ENCODE data around the gene SCN2B. TPM values are rescaled to one million over a fixed set of nuclear protein-coding genes. Genes with fewer than 3 reads are reported as not detected.
"Not testable (repeated sequence)": the region's sequence is repeated elsewhere in the genome, so short reads cannot be mapped to it uniquely, and the experiment has no call there.

Gene SCN2B
- total RNA-seq, 1 donor from 2014 or later = 0.04 TPM

GRCh38 chr11:118186346-118187107 is 10.1 kb upstream of the SCN2B start:
- Histone ChIP-seq H3K36me3 (ENCODE audit: control insufficient read depth, insufficient read depth, low read length) (no peaks in the 10 kb centered on the region), H3K4me3 (ENCODE audit: low read depth, low read length) (no peak overlapping the region), H3K27me3 (ENCODE audit: control insufficient read depth, insufficient read depth, low read length) (no peaks in the 10 kb centered on the region)
- TF ChIP-seq CTCF (IDR thresholded peaks at IDR 0.05; ENCODE audit: insufficient read depth, low read length, poor library complexity, severe bottlenecking) = no peak
- no peak for DNase-seq (ENCODE audit: low read depth)

- no peak for TF ChIP-seq CTCF (IDR thresholded peaks at IDR 0.05; ENCODE audit: insufficient read depth, low read length, poor library complexity, severe bottlenecking)
- no peak for DNase-seq (ENCODE audit: low read depth)
- H3K4me3 ChIP-seq (ENCODE audit: low read depth, low read length) = no peak overlapping the region
- no peaks in the 10 kb centered on the region for H3K36me3 ChIP-seq (ENCODE audit: control insufficient read depth, insufficient read depth, low read length)
- no peaks in the 10 kb centered on the region for H3K27me3 ChIP-seq (ENCODE audit: control insufficient read depth, insufficient read depth, low read length)
Measured at GRCh38 chr11:118184784-118185579, 8.5 kb upstream of the SCN2B start.

- H3K4me3 ChIP-seq (ENCODE audit: low read depth, low read length); DNase-seq (ENCODE audit: low read depth); H3K36me3 ChIP-seq (ENCODE audit: control insufficient read depth, insufficient read depth, low read length): not testable (repeated sequence)
Measured at GRCh38 chr11:118183691-118184090, 7.3 kb upstream of the SCN2B start.

GRCh38 chr11:118180300-118180703 is 3.9 kb upstream of the SCN2B start:
- no peaks in the 10 kb centered on the region for H3K36me3 ChIP-seq (ENCODE audit: control insufficient read depth, insufficient read depth, low read length)
- peaks cover 4% of the 10 kb centered on the region for H3K27me3 ChIP-seq (ENCODE audit: control insufficient read depth, insufficient read depth, low read length)
- no peak for DNase-seq (ENCODE audit: low read depth)
- TF ChIP-seq CTCF (IDR thresholded peaks at IDR 0.05; ENCODE audit: insufficient read depth, low read length, poor library complexity, severe bottlenecking) = no peak
- no peak overlapping the region for H3K4me3 ChIP-seq (ENCODE audit: low read depth, low read length)

More at GRCh38 chr11:118183691-118184090, 7.3 kb upstream of the SCN2B start:
- H3K27me3 ChIP-seq (ENCODE audit: control insufficient read depth, insufficient read depth, low read length) = not testable (repeated sequence)

- no peak for TF ChIP-seq CTCF (IDR thresholded peaks at IDR 0.05; ENCODE audit: insufficient read depth, low read length, poor library complexity, severe bottlenecking)
- Histone ChIP-seq H3K4me3 (ENCODE audit: low read depth, low read length) (no peak overlapping the region), H3K27me3 (ENCODE audit: control insufficient read depth, insufficient read depth, low read length) (peaks cover 4% of the 10 kb centered on the region), H3K36me3 (ENCODE audit: control insufficient read depth, insufficient read depth, low read length) (no peaks in the 10 kb centered on the region)
- DNase-seq (ENCODE audit: low read depth) = no peak
Measured at GRCh38 chr11:118176778-118177134, 317 bp upstream of the SCN2B start.

Data from kidney epithelial cell (primary cell).